GM23338 (cell line): ENCODE measurements around the gene HPF1.

ENCODE experiments used
- CREB1 ChIP-seq: fragments of 250-450 bp; sonication (Bioruptor Pico); IDR thresholded peaks from 2 replicates; pipeline ENCODE4 v1.5.0; 2020; ENCODE audit warnings: low read depth, mild to moderate bottlenecking, moderate library complexity
- EZH2phosphoT487 ChIP-seq: fragments of 200-600 bp; sonication (generic); IDR thresholded peaks from one replicate; pipeline ENCODE4 v1.8.1; 2018; ENCODE audit warnings: antibody characterized with exemption; ENCODE audit not compliant: unreplicated experiment
- TF ChIP-seq, protein P1 (sequence below), 2 experiments: fragments of 200-600 bp in 1 of 2; sonication (generic) in 1 of 2; conservative IDR thresholded peaks; 2 replicates each; pipeline versions ENCODE4 v1.5.1 to v1.6.1; 2016 to 2017; ENCODE audit warnings: antibody characterized with exemption in 2 of 2, low read depth in 2 of 2, mild to moderate bottlenecking in 2 of 2, moderate library complexity in 1 of 2

DNA sequence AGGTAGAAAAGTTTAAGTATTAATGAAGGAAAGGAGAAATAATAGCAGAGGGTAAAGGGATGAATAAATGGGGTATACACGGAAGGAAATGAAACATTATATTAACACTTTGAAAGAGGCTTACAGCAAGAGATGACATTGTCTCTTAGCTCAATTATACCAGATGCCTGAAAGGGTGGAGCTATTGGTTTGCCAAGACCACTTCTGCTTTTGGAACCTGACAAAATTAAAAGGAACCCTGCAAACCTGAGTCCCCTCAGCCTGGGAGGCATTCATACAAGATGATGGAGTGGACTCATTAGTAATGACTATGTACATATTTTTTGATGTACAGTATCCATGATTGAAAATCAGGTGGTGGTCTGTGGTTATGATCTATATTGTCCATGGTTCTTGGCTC is 45.1 kb upstream of the HPF1 start:
- TF ChIP-seq CREB1 (CRISPR knock-in tag) = no peak
- TF ChIP-seq, protein P1, sequence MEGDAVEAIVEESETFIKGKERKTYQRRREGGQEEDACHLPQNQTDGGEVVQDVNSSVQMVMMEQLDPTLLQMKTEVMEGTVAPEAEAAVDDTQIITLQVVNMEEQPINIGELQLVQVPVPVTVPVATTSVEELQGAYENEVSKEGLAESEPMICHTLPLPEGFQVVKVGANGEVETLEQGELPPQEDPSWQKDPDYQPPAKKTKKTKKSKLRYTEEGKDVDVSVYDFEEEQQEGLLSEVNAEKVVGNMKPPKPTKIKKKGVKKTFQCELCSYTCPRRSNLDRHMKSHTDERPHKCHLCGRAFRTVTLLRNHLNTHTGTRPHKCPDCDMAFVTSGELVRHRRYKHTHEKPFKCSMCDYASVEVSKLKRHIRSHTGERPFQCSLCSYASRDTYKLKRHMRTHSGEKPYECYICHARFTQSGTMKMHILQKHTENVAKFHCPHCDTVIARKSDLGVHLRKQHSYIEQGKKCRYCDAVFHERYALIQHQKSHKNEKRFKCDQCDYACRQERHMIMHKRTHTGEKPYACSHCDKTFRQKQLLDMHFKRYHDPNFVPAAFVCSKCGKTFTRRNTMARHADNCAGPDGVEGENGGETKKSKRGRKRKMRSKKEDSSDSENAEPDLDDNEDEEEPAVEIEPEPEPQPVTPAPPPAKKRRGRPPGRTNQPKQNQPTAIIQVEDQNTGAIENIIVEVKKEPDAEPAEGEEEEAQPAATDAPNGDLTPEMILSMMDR (conservative IDR thresholded peaks at IDR 0.05; ENCODE audit: low read depth in 2 of 2) = no peak
- TF ChIP-seq EZH2phosphoT487 = no peak
